ENCODE measurements around the gene PCDHGC3.
A peak's percentile ranks its signal among the peaks of the same experiment; 100 is the strongest.

The PCDHGC3 gene

DNA sequence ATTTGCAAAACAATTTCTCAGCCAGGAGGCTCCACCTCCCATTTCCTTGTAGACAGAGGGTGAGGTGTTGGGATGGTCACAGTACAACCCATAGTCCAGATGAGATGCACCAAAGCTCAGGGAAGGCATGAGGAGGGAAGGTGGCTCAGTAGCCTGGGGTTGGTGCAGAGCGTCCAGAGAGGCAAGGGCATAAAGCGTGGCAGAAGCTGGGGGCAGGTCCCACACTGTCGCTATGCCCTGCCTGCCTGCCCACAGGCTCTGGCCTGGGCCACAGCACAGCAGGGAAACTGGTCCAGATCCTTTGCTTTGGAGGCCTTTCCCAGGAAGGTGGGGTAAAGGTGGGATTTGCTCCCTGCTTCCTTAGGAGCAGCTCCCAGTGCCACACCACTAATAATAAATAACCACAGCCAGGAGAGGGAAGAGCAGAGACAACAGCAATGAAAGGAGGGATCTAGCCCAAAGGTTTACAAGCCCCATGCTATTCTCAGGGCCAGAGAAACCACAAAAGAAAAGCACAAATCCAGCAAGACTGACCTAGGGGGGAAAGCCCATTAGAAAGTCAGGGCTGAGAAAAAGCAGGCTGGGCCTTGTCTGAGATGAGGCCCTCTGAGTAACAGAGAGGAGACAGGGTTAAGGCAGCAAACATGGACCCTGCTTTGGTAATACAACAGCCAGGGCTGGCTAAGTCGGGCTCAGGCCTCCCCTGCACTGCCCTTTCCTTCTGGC is 40.3 kb downstream of the PCDHGC3 start:
- Histone ChIP-seq H3K4me1 (ENCODE audit: control insufficient read depth, insufficient read depth, low read length) (peaks cover 27% of the 10 kb centered on the region), H3K27me3 (ENCODE audit: control insufficient read depth, insufficient read depth, low read length) (no peaks in the 10 kb centered on the region), H3K36me3 (ENCODE audit: control insufficient read depth, insufficient read depth, low read length) (peaks cover 52% of the 10 kb centered on the region), H3K27ac (ENCODE audit: low read depth, low read length) (peak overlapping the region; percentile 39; the same call in 1 of the 2 replicates), H3K9me3 (ENCODE audit: control insufficient read depth, insufficient read depth, low read depth, low read length) (no peaks in the 10 kb centered on the region), H3K4me3 (ENCODE audit: low read depth, low read length) (no peak overlapping the region), H3K9ac (ENCODE audit: low read length) (no peak overlapping the region)

GRCh38 chr5:141516672-141517025 is 40.9 kb downstream of the PCDHGC3 start:
- H3K4me1 ChIP-seq (ENCODE audit: control insufficient read depth, insufficient read depth, low read length): peaks cover 27% of the 10 kb centered on the region
- H3K9ac ChIP-seq (ENCODE audit: low read length): no peak overlapping the region
- no peaks in the 10 kb centered on the region for H3K27me3 ChIP-seq (ENCODE audit: control insufficient read depth, insufficient read depth, low read length)
- H3K36me3 ChIP-seq (ENCODE audit: control insufficient read depth, insufficient read depth, low read length): peaks cover 54% of the 10 kb centered on the region
- H3K27ac ChIP-seq (ENCODE audit: low read depth, low read length): peak overlapping the region; percentile 39; the same call in 1 of the 2 replicates
- H3K9me3 ChIP-seq (ENCODE audit: control insufficient read depth, insufficient read depth, low read depth, low read length): no peaks in the 10 kb centered on the region
- no peak overlapping the region for H3K4me3 ChIP-seq (ENCODE audit: low read depth, low read length)

GRCh38 chr5:141517312-141517711 is 41.5 kb downstream of the PCDHGC3 start:
- Histone ChIP-seq H3K4me1 (ENCODE audit: control insufficient read depth, insufficient read depth, low read length) (peaks cover 27% of the 10 kb centered on the region), H3K27ac (ENCODE audit: low read depth, low read length) (no peak overlapping the region)

DNA sequence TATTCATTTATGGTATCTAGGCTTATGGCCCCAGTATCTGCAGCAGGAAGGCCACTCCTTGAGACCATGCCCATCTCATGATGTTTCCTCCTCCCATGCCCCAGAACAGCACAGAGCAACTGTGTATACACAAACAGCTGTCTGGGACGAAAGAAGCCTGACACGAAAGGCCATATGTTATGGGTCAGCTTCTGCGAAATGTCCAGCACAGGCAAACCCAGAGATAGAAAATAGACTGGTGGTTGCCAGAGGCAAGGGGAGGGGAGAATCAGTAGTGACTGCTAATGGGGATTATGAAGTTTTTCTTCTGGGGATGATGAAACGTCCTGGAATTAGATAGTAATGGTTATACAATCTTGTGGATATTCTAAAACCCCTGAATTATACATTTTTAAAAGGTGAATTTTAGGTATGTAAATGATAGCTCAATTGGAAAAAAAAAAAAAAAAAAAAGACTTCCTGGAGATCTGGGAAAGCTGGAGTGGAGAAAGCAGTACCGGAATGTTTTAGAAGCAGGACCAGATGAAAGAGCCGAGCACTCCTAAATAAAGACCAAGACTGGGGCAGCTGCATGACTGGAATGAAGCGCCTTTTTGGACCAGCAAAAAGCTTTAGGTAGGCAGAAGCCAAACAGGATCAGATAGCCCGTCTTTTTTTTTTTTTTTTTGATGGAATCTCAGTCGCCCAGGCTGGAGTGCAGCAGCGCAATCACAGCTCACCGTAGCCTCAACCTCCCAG is 42.3 kb downstream of the PCDHGC3 start:
- Histone ChIP-seq H3K27ac (ENCODE audit: low read depth, low read length) (no peak overlapping the region), H3K4me3 (ENCODE audit: low read depth, low read length) (no peak overlapping the region), H3K9me3 (ENCODE audit: control insufficient read depth, insufficient read depth, low read depth, low read length) (no peaks in the 10 kb centered on the region), H3K27me3 (ENCODE audit: control insufficient read depth, insufficient read depth, low read length) (no peaks in the 10 kb centered on the region), H3K9ac (ENCODE audit: low read length) (no peak overlapping the region), H3K4me1 (ENCODE audit: control insufficient read depth, insufficient read depth, low read length) (peaks cover 27% of the 10 kb centered on the region), H3K36me3 (ENCODE audit: control insufficient read depth, insufficient read depth, low read length) (peaks cover 66% of the 10 kb centered on the region)

More at GRCh38 chr5:141517312-141517711, 41.5 kb downstream of the PCDHGC3 start:
- no peak overlapping the region for H3K4me3 ChIP-seq (ENCODE audit: low read depth, low read length)
- no peak overlapping the region for H3K9ac ChIP-seq (ENCODE audit: low read length)
- no peaks in the 10 kb centered on the region for H3K9me3 ChIP-seq (ENCODE audit: control insufficient read depth, insufficient read depth, low read depth, low read length)
- H3K27me3 ChIP-seq (ENCODE audit: control insufficient read depth, insufficient read depth, low read length): no peaks in the 10 kb centered on the region
- peaks cover 59% of the 10 kb centered on the region for H3K36me3 ChIP-seq (ENCODE audit: control insufficient read depth, insufficient read depth, low read length)

DNA sequence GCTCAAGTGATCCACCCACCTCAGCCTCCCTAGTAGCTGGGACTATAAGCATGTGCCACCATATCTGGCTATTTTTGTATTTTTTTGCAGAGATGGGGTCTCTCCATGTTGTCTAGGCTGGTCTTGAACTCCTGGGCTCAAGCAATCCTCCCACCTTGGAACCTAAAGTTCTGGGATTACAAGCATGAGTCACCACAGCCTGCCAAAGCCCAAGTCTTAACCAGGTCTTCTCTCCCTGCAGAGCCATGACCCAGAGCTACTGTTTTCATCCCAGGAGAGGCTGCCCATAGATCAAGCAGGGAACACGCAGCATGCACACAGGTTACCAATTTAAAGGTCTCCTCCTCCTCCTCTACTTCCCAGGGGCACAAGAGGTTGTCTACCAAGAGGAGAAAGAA is 42.9 kb downstream of the PCDHGC3 start:
- no peaks in the 10 kb centered on the region for H3K27me3 ChIP-seq (ENCODE audit: control insufficient read depth, insufficient read depth, low read length)
- peaks cover 72% of the 10 kb centered on the region for H3K36me3 ChIP-seq (ENCODE audit: control insufficient read depth, insufficient read depth, low read length)
- H3K4me1 ChIP-seq (ENCODE audit: control insufficient read depth, insufficient read depth, low read length): peaks cover 27% of the 10 kb centered on the region

DNA sequence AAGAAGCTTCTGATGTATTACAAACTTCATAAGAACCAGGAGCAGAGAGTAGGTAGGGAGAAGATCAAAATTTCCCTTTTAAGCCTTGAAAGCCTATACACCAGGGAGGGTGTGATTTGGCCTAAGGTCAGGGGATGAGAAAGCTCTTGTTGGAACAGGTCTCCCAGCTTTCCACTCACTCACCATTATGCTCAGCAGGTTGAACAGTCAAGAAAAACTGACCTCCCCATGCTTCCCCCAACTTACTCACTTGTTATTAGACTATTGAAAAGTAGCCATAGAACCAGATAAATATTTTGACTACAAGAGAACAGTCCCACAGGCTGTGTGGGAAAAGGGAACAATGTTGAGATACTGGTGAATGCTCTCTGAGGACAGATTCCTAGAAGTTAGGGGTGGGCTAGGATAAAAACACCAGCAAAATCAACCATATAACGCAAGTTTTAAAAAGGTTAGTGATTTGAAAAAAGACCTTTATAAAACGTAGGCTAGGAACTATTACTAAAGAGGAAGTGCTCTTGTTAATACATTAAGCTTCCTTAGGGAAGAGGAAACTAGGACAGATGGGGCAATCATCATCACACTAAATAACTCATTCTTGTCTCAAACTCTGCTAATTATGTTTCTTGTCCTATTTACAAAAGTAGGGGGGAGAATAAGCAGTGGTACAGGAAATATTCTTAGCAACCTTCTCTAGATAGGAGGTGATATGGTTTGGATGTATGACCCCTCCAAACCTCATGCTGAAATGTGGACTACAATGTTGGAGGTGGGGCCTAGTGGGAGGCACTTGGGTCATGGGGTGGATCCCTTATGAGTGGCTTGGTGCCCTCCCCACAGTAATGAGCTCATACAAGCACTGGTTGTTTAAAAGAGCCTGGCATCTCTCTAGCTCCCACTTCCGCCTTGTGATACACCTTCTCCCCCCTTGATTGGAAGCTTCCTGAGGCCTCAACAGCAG is 44.1 kb downstream of the PCDHGC3 start:
- Histone ChIP-seq H3K36me3 (ENCODE audit: control insufficient read depth, insufficient read depth, low read length) (peaks cover 81% of the 10 kb centered on the region), H3K4me1 (ENCODE audit: control insufficient read depth, insufficient read depth, low read length) (peaks cover 27% of the 10 kb centered on the region)

More for the DNA sequence above, 42.9 kb downstream of the PCDHGC3 start:
- H3K4me3 ChIP-seq (ENCODE audit: low read depth, low read length): no peak overlapping the region
- H3K9ac ChIP-seq (ENCODE audit: low read length): no peak overlapping the region
- no peaks in the 10 kb centered on the region for H3K9me3 ChIP-seq (ENCODE audit: control insufficient read depth, insufficient read depth, low read depth, low read length)
- no peak overlapping the region for H3K27ac ChIP-seq (ENCODE audit: low read depth, low read length)

DNA sequence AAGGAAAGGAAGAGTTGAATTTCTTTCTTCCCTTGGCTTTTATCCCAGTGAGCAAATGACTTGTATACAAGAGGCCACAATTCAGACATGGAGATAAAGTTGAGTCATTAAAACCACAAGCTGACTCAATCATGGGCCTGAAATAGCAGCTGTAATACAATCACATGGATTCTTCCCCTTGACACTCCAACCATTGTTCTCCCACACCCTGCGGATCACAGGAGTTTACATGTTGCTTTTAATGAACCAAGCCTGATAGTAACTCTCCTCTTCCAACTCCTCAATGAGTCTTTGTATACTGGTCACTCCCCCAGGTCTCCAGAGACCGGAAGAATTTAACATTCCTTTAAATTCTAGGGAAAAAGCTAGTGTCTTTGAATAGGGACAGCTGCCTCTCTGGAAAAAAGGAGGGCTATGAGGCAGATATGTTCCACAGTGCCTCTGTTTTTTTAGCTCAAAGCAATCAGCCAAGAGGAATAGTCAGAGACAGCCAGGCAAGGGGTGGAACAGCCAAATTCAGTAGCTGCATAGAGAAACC is 45.5 kb downstream of the PCDHGC3 start:
- H3K4me1 ChIP-seq (ENCODE audit: control insufficient read depth, insufficient read depth, low read length): peaks cover 19% of the 10 kb centered on the region
- H3K27me3 ChIP-seq (ENCODE audit: control insufficient read depth, insufficient read depth, low read length): no peaks in the 10 kb centered on the region
- H3K4me3 ChIP-seq (ENCODE audit: low read depth, low read length): no peak overlapping the region
- peaks cover 84% of the 10 kb centered on the region for H3K36me3 ChIP-seq (ENCODE audit: control insufficient read depth, insufficient read depth, low read length)
- H3K9me3 ChIP-seq (ENCODE audit: control insufficient read depth, insufficient read depth, low read depth, low read length): no peaks in the 10 kb centered on the region
- no peak overlapping the region for H3K27ac ChIP-seq (ENCODE audit: low read depth, low read length)
- no peak overlapping the region for H3K9ac ChIP-seq (ENCODE audit: low read length)

More for the DNA sequence above, 44.1 kb downstream of the PCDHGC3 start:
- Histone ChIP-seq H3K9ac (ENCODE audit: low read length) (no peak overlapping the region), H3K9me3 (ENCODE audit: control insufficient read depth, insufficient read depth, low read depth, low read length) (no peaks in the 10 kb centered on the region), H3K27ac (ENCODE audit: low read depth, low read length) (no peak overlapping the region), H3K27me3 (ENCODE audit: control insufficient read depth, insufficient read depth, low read length) (no peaks in the 10 kb centered on the region), H3K4me3 (ENCODE audit: low read depth, low read length) (no peak overlapping the region)

- peaks cover 14% of the 10 kb centered on the region for H3K4me1 ChIP-seq (ENCODE audit: control insufficient read depth, insufficient read depth, low read length)
- no peaks in the 10 kb centered on the region for H3K9me3 ChIP-seq (ENCODE audit: control insufficient read depth, insufficient read depth, low read depth, low read length)
- no peak overlapping the region for H3K4me3 ChIP-seq (ENCODE audit: low read depth, low read length)
- H3K27ac ChIP-seq (ENCODE audit: low read depth, low read length): 0 out of 2 replicates have a peak overlapping the region, but pooled peaks have one; percentile 9
- H3K9ac ChIP-seq (ENCODE audit: low read length): no peak overlapping the region
- peaks cover 84% of the 10 kb centered on the region for H3K36me3 ChIP-seq (ENCODE audit: control insufficient read depth, insufficient read depth, low read length)
- no peaks in the 10 kb centered on the region for H3K27me3 ChIP-seq (ENCODE audit: control insufficient read depth, insufficient read depth, low read length)
Observed at GRCh38 chr5:141522301-141522700, 46.5 kb downstream of the PCDHGC3 start.

DNA sequence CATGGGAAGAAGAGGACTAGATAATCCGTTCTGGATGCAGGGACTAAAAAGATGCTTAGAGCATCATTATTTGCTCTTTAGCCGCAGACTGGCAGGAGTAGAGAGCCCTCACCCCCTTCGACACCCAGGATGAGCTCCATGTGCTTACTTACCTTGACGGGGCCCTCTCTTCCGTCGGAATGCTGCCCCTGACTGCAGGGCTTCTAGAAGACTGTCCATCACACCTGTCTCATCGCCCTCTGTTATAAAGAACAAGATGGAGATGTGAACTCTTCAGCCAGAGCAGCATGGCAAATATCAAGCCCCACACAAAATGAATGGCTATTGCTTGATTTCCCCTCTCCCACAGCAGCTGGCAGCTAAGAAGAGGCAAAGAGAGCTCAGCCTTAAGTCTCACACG is 48.2 kb downstream of the PCDHGC3 start:
- Histone ChIP-seq H3K9ac (ENCODE audit: low read length) (no peak overlapping the region), H3K36me3 (ENCODE audit: control insufficient read depth, insufficient read depth, low read length) (peaks cover 89% of the 10 kb centered on the region), H3K4me3 (ENCODE audit: low read depth, low read length) (no peak overlapping the region), H3K27ac (ENCODE audit: low read depth, low read length) (no peak overlapping the region), H3K27me3 (ENCODE audit: control insufficient read depth, insufficient read depth, low read length) (no peaks in the 10 kb centered on the region), H3K4me1 (ENCODE audit: control insufficient read depth, insufficient read depth, low read length) (peaks cover 14% of the 10 kb centered on the region), H3K9me3 (ENCODE audit: control insufficient read depth, insufficient read depth, low read depth, low read length) (no peaks in the 10 kb centered on the region)
